Measurements from ENCODE around the gene CPSF3. TPM values are rescaled to one million over a fixed set of nuclear protein-coding genes. Genes with fewer than 3 reads are reported as not detected.

Gene CPSF3
- total and polyA plus RNA-seq, 2 of the 4 experiments (the other 2 are of a cell fraction), result 29.2 to 64.5 TPM

DNA sequence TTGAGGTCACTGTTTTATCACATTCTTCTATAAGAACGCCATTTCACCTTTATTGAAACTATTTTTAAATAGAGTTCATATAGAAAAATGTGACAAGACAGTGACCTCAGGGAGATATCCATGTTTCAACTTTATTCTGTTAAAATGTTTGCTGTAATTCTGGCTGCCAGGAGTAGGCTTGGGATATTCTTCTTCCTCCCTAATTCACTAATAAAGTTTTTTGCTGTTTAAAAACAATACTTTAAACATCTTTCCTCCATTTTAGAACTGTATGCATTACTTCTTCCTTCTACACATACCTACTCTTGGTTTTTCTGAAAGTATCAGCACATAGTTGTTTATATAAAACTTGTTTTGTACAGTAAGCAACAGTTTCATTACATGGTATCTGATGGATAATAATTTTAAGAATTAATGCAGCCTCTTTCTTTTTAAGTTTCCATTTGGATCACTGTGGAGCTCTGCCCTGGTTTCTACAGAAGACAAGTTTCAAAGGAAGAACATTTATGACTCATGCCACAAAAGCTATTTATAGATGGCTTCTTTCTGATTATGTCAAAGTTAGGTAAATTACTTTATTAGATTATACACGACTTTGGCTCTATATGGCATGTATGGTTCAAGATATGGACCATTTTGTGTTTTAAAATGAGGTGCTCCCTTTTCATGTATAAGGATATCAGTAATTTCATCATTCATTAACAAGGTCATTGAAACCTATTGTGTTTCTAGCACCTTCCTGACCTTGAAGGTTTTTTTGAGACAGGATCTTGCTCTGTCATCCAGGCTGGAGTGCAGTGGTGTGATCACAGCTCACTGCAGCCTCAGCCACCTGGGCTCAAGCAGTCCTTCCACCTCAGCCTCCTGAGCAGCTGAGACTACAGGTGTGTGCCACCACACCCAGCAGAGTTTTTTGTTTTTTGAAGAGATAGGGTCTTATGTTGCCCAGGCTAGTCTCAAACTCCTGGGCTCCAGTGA lies 7.2 kb downstream of the CPSF3 start:
- H2BK15ac ChIP-seq (ENCODE audit: low read depth, low read length), result no peak overlapping the region; the same call in 1 of the 3 replicates
- no peak overlapping the region for H3K4me3 ChIP-seq (ENCODE audit: insufficient read depth, low read depth, low read length)
- H3K23ac ChIP-seq (ENCODE audit: low read depth, low read length), result no peak overlapping the region
- in situ Hi-C loops (cut with MboI; ENCODE audit: low sequenced_read_pairs) (no loop called here), dilution Hi-C loops (cut with HindIII; ENCODE audit: low sequenced_read_pairs, unreplicated experiment) (no loop called here), intact Hi-C loops (cut with micrococcal nuclease) (no loop called here)
- no peak overlapping the region for H3K4me2 ChIP-seq (ENCODE audit: low read depth, low read length)
- H4K5ac ChIP-seq (ENCODE audit: low read depth, low read length), result peak overlapping the region; percentile 36; the same call in 1 of the 2 replicates
- no CpG with 5 or more reads among the region's 2 CpGs for WGBS, 2 experiments (ENCODE audit: extremely low coverage in 2 of 2, insufficient read length in 1 of 2)
- no TSS peak for BruUV-seq (replicated peaks)
- no peak overlapping the region; a peak in 2 of 4 replicates for H4K8ac ChIP-seq (ENCODE audit: low read depth in 2 of 2, low read length in 2 of 2)
- H3K18ac ChIP-seq (ENCODE audit: low read depth, low read length), result peak overlapping the region; percentile 60; the same call in 1 of the 2 replicates
- no peak overlapping the region for H3K56ac ChIP-seq (ENCODE audit: extremely low read depth, insufficient read depth, low read length)
- peak; percentile 42; the same call in 1 of the 2 replicates for ATAC-seq (ENCODE audit: low read depth)
- H2AFZ ChIP-seq (replicated peaks; ENCODE audit: low read length, poor library complexity), result no peak overlapping the region
- H2AK5ac ChIP-seq (ENCODE audit: low read depth, low read length), result peak overlapping the region; percentile 72
- ChIA-PET CTCF (interaction anchor here (0.6 kb wide), 1 partner anchor 9 kb away, joined by 3 read pairs; no protein-coding TSS in a partner anchor), POLR2A (ENCODE audit: unreplicated experiment) (no interaction called here)
- H3K27ac ChIP-seq (ENCODE audit: insufficient read depth, low read length), result no peak overlapping the region; the same call in 1 of the 2 replicates
- H3K4ac ChIP-seq (ENCODE audit: low read depth, low read length), result peak overlapping the region; percentile 58; the same call in 1 of the 2 replicates
- no peak overlapping the region; the same call in 1 of the 2 replicates for H4K91ac ChIP-seq (ENCODE audit: insufficient read depth, low read depth, low read length)
- H3K14ac ChIP-seq (replicated peaks; ENCODE audit: low read depth, low read length), result 0 out of 2 replicates have a peak overlapping the region, but pooled peaks have one; percentile 18
- no peak overlapping the region for H2BK20ac ChIP-seq (ENCODE audit: low read depth, low read length)
- H2BK5ac ChIP-seq (ENCODE audit: low read depth, low read length, poor library complexity, severe bottlenecking), result peak overlapping the region; percentile 82
- peak overlapping the region; percentile 64; the same call in 1 of the 2 replicates for H2BK120ac ChIP-seq (ENCODE audit: low read depth, low read length)
- H3K9me1 ChIP-seq (ENCODE audit: insufficient read depth, low read length), result peaks cover 5% of the 10 kb centered on the region
- H3K4me1 ChIP-seq (ENCODE audit: control insufficient read depth, insufficient read depth, low read length), result peaks cover 5% of the 10 kb centered on the region
- H3K9ac ChIP-seq (ENCODE audit: low read depth, low read length), result no peak overlapping the region
- no peaks in the 10 kb centered on the region for H3K27me3 ChIP-seq (ENCODE audit: control insufficient read depth, insufficient read depth, low read length)
- H4K20me1 ChIP-seq (ENCODE audit: insufficient read depth, low read length), result no peaks in the 10 kb centered on the region
- peaks cover 14 to 34% of the 10 kb centered on the region in 2 experiments for H3K79me1 ChIP-seq (ENCODE audit: low read depth in 1 of 2, low read length in 2 of 2)
- H3K9me3 ChIP-seq (ENCODE audit: control insufficient read depth, insufficient read depth, low read length), result no peaks in the 10 kb centered on the region
- DNase-seq, result peak; percentile 60
- H3K36me3 ChIP-seq (ENCODE audit: control insufficient read depth, insufficient read depth, low read length), result peaks cover 13% of the 10 kb centered on the region
- TF ChIP-seq MAZ (IDR thresholded peaks at IDR 0.05; ENCODE audit: borderline replicate concordance, low read depth, low read length), result no peak
- no peak for TF ChIP-seq CHD1 (IDR thresholded peaks at IDR 0.05; ENCODE audit: low read depth, low read length)
- TF ChIP-seq FOS (IDR thresholded peaks at IDR 0.05; ENCODE audit: low read depth, low read length), result 0 out of 2 replicates have a peak, but pooled peaks have one; percentile 36
- no peak for TF ChIP-seq SMC3 (IDR thresholded peaks at IDR 0.05; ENCODE audit: low read depth, low read length)
- TF ChIP-seq MAFK (IDR thresholded peaks at IDR 0.05; ENCODE audit: low read depth, low read length), result no peak
- no peak for TF ChIP-seq BHLHE40 (IDR thresholded peaks at IDR 0.05; ENCODE audit: low read depth, low read length)
- no peak overlapping the region for H2AK9ac ChIP-seq (replicated peaks; ENCODE audit: low read depth, low read length, poor library complexity)

All from IMR-90 (cell line).